ENCODE measurements around the gene SLIT3. TPM values are rescaled to one million over a fixed set of nuclear protein-coding genes. Genes with fewer than 3 reads are reported as not detected.

Gene SLIT3
- total RNA-seq, 1 experiment from 2014 or later: 0.92 TPM

DNA sequence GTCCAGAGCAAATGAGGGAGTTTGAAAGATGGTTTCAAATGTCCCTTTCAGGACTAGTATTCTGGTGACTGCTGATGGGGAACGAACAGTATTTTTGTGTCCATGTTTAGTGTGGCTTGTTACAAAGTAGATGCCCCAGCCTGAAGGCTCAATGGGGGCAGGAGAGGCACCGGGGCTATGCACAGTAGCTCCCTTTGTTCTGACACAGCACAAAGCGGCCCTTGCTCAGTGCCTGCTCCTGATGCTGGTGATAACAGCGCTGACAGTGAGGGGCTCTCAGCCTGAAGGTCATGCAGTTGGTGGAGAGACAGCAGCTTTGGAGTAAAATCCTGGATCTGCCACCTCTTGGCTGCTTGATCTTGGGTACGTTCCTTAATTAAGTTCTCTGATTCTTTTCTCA, 188.9 kb downstream of the SLIT3 start:
- Histone ChIP-seq H3T11ph (ENCODE audit: low read length) (no peak overlapping the region), H3K23ac (ENCODE audit: insufficient read length, low read depth, low read length) (no peak overlapping the region), H3K79me1 (ENCODE audit: insufficient read depth, low read depth, low read length, poor library complexity, severe bottlenecking) (no peaks in the 10 kb centered on the region), H4K91ac (ENCODE audit: insufficient read length, low read depth, low read length) (no peak overlapping the region), H2BK120ac (ENCODE audit: low read depth, low read length, poor library complexity, severe bottlenecking) (no peak overlapping the region), H4K20me1 (ENCODE audit: control insufficient read depth, insufficient read depth, insufficient read length) (no peaks in the 10 kb centered on the region), H3K4ac (ENCODE audit: low read depth, low read length) (no peak overlapping the region), H3K9me3 (ENCODE audit: control insufficient read depth, low read depth, low read length) (no peaks in the 10 kb centered on the region), H3K79me2 (ENCODE audit: insufficient read depth, low read length) (no peaks in the 10 kb centered on the region), H2BK20ac (ENCODE audit: low read depth, low read length, poor library complexity, severe bottlenecking) (no peak overlapping the region), H3K4me1 (ENCODE audit: insufficient read depth, low read length) (no peaks in the 10 kb centered on the region; the same call in 1 of the 2 replicates), H3K4me2 (ENCODE audit: insufficient read depth, insufficient read length, low read length) (no peak overlapping the region), H3K56ac (ENCODE audit: insufficient read length, low read depth, low read length) (no peak overlapping the region), H3K27me3 (ENCODE audit: insufficient read depth, low read length) (no peaks in the 10 kb centered on the region), H4K8ac (replicated peaks; ENCODE audit: insufficient read length, low read depth, low read length) (no peak overlapping the region), H2BK15ac (ENCODE audit: low read depth, low read length) (no peak overlapping the region), H3K9ac (ENCODE audit: extremely low read depth, insufficient read length, low read length) (no peak overlapping the region), H3K18ac (ENCODE audit: insufficient read length, low read depth, low read length) (no peak overlapping the region), H3K14ac (ENCODE audit: insufficient read depth, low read length) (no peak overlapping the region), H2BK5ac (ENCODE audit: insufficient read length, low read length) (no peak overlapping the region), H2AFZ (ENCODE audit: low read length) (no peak overlapping the region), H3K27ac (ENCODE audit: insufficient read length, low read depth, low read length) (no peak overlapping the region), H4K5ac (ENCODE audit: insufficient read length, low read depth, low read length) (no peak overlapping the region), H3K23me2 (ENCODE audit: insufficient read length, low read depth, low read length, poor library complexity, severe bottlenecking) (no peaks in the 10 kb centered on the region), H2BK12ac (ENCODE audit: insufficient read length, low read depth, low read length) (no peak overlapping the region), H2AK5ac (ENCODE audit: insufficient read length, low read length) (no peak overlapping the region)
- Mint-ChIP-seq H3K4me1 (peaks cover 23% of the 10 kb centered on the region in 2 experiments), H3K27ac (no peak overlapping the region), H3K9me3 (peaks cover 7% of the 10 kb centered on the region in 2 experiments; a peak in 2 of 5 replicates), H3K4me3 (no peak overlapping the region), H3K36me3 (ENCODE audit: insufficient read depth in 1 of 3, low read depth in 3 of 3) (peaks cover 0 to 4% (median 0%) of the 10 kb centered on the region in 3 experiments; a peak in 3 of 7 replicates), H3K27me3 (ENCODE audit: low read depth) (peaks cover 17% of the 10 kb centered on the region)
- TF ChIP-seq, protein P1, sequence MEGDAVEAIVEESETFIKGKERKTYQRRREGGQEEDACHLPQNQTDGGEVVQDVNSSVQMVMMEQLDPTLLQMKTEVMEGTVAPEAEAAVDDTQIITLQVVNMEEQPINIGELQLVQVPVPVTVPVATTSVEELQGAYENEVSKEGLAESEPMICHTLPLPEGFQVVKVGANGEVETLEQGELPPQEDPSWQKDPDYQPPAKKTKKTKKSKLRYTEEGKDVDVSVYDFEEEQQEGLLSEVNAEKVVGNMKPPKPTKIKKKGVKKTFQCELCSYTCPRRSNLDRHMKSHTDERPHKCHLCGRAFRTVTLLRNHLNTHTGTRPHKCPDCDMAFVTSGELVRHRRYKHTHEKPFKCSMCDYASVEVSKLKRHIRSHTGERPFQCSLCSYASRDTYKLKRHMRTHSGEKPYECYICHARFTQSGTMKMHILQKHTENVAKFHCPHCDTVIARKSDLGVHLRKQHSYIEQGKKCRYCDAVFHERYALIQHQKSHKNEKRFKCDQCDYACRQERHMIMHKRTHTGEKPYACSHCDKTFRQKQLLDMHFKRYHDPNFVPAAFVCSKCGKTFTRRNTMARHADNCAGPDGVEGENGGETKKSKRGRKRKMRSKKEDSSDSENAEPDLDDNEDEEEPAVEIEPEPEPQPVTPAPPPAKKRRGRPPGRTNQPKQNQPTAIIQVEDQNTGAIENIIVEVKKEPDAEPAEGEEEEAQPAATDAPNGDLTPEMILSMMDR (conservative IDR thresholded peaks at IDR 0.05): no peak
- no peak for DNase-seq
- WGBS (ENCODE audit: extremely low coverage, insufficient read length, low lambda C conversion rate): no CpG with 5 or more reads among the region's 5 CpGs
